Left cardiac atrium (tissue), 4 donors: Measurements from ENCODE around the gene EXTL1. TPM values are rescaled to one million over a fixed set of nuclear protein-coding genes. Genes with fewer than 3 reads are reported as not detected.

Experiments used
- ATAC-seq, 2 donors: fragments of 200-7000 bp; cut with Tn5 transposase; one replicate each; pipeline ENCODE4 v1.9.1; 2020; ENCODE audit warnings: mild to moderate bottlenecking in 2 of 2, moderate library complexity in 2 of 2
- DNase-seq: peaks from one replicate; pipeline ENCODE4 v3.0.0-alpha.2; 2020
- intact Hi-C, 2 donors: fragments of 100-400 bp; cut with DNase I; formaldehyde crosslinking; loops; one replicate each; pipeline versions ENCODE4 v1.14.1 to v1.15.1; 2022 to 2023
- total RNA-seq, 2 donors: library from RNA; stranded (reverse); fragmentation: NEBNext Ultra II Directional; extraction: Animal tissue kit (Norgen Biotek cat#: 25700); gene quantifications; one replicate each; pipeline ENCODE4 v1.2.1, GENCODE V29; 2021
- donor health status: DM: no; HTN: yes; CAD: no.
- donor health status: DM: no; HTN: yes; CAD: no; lungs with severe emphysema.
- donor health status: DM: yes; HTN: yes; CAD: no.
- donor health status: Dilated cardiomyopathy.

The EXTL1 gene
- total RNA-seq, 2 donors from 2014 or later, result 1.3 to 3.2 TPM

DNA sequence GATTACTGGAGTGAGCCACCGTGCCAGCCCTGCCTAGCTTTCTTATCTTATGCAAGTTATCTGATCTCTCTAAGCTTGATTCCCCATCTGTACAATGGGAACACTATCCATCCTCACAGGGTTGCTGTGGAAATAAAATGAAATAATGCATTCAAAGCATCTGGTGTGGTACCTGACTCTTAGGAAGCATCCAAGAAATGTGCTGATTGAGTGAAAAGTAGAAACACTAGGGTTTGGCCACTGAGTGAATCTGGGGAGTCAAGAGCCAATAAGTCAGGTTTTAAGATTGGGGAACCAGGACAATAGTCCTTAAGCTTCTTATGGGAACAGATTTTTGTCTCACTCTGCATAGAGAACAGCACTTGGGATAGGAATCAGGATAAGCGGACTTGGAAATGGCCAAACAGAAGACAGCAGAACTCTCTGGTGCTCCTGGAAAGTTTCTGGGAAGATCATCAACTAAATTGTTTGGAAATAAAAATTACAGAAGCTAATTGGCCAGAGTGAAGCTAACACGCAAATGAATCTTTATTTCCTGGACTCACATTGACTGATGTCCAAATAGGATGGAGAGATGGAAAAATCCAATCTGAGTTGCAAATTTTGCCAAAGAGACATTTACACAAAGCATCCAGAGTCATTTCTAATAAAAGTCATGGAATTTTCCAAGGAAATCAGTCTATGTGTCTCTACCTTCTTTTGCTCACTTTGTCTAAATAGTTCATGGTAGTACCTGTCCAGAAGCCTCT is 27.0 kb upstream of the EXTL1 start:
- intact Hi-C loops, result loop anchor here in 1 of 2 donors (5.0 kb wide), 1 partner anchor 97 kb away; no protein-coding TSS in a partner anchor
- DNase-seq (no peak), ATAC-seq (no peak)

DNA sequence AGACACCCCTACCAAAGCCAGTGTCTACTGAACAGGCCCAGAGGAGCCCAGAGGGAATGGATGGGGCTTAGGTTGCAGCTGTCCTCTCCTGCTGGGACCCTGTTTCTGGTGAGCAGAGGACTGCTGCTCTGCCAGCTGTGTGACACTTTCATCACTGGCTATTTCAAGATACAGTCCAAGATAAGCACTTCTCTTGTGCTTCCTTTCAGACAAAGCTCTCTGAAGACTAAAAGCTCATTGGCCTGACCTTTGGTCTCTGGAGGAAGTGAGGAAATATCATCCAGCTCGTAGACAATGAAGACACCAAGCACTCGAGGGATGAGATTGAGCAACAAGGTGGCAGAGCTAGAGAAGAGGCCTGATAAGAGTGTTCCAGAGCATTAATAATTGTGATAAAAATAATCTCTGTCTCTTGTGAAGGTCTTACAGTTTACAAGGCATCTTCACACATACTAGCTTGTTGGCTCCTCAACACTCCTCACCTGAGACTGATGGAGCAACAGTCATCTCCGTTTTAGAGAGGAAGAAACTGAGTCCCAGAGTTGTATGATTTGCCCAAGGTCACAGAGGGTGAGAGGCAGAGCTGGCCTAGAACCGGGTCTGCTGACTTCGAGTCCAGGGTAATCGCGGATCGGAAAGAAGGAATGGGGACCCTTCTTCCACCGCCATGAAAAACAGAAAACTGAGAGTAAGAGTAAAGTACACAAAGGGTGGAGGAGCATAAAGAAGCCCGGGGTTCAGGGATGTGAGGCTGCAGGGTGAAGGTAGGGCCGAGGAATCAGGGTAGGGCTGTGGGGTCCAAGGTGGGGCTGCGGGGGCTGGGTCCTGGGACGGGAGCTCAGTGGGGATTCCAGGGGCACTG is 24.4 kb upstream of the EXTL1 start:
- ATAC-seq, result peak in 1 of 2 donors; percentile 42
- intact Hi-C loops, result loop anchor here in 1 of 2 donors (5.0 kb wide), 1 partner anchor 100 kb away; no protein-coding TSS in a partner anchor
- peak; percentile 38 for DNase-seq

DNA sequence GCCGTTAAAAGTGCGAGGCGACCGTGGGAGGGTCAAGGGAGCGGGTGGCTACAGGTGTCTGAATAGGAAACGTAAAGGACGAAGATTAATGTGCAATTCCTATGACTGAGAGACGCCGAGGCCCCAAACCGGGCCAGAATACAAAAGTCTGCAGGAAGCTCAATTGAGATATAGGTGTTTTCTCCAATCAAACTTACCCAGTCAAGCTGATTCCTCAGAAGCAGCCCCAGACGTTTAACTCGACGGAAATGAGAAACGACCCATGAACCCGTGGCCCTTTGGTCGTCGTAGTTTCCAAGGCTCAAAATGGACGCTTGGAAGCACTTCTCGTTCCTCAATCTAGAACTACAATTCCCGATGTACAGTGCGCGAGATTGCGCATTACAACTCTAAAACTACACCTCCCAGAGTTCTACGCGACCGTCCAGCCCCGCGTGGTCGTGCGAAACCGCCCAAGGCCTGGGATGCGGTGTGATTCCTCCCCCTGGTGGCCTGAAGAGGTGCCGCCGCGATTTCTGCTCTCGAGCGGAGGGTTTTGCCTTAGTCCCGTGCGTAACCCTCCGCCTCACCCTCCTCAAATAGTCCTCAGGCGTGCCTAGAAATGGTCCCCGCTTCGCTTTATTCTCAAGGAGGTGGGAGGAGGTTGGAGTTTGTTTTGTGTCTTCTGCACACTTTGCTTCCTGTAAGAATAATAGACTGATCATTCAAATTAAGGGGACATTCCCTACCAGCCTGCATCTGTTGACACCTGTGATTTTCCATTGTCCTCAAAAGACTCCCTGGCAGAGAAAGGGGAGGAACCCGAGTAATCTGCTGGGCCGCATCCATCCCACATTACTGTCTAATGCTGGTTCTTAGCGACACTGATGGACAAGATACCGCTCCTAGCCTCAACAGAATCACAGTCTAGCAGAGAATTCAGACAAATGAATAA is 23.5 kb upstream of the EXTL1 start, which contains the start of gene PAFAH2:
TSS of gene PAFAH2 (minus strand) at position 236 of the 934 bp plus-strand sequence. CDS start 7,247 bp downstream, outside the sequence.
- intact Hi-C loops, result loop anchor here (1.0 to 5.0 kb wide), 2 partner anchors 101 to 103 kb away; no protein-coding TSS in a partner anchor
- ATAC-seq (peak; percentile 99 to 100), DNase-seq (peak; percentile 98)

DNA sequence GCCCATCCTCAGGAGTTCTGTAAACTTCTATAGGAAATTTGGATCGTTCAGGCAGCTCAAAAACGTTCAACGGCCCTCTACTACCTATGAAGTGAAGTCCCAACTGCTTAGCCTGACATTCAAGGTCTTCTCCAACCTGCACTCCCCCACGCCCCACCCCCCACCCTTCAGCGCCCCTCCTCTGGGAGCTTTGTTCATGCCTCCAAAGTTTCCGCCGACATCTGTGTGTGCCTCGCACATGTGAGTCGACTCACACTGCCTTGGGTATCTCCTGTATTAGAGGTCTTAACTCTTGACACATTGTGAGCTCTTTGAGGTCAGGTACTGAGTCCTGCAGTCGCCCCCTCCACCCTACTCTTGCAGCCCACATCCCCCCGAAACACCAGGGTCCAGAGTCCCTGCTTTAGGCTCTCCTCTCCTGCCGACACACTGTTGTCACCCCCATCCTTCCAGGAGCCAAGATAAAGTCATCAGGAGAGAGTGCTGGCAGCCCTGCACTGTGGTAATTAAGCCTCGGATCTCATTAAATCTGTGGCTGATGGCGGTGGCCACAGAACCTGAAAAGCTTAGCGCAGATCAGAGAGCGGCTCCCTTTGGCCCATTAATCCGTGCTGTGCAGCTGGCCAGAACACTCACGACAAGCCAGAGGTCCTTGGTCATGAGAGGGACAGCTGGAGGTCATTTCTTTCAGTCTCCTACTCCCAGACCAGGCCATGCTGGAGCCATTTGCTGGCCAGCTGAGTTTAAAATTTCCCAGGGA is 22.4 kb upstream of the EXTL1 start:
- DNase-seq, result no peak
- intact Hi-C loops, result loop anchor here in 1 of 2 donors (5.0 kb wide), 1 partner anchor 102 kb away; no protein-coding TSS in a partner anchor
- ATAC-seq, result no peak

DNA sequence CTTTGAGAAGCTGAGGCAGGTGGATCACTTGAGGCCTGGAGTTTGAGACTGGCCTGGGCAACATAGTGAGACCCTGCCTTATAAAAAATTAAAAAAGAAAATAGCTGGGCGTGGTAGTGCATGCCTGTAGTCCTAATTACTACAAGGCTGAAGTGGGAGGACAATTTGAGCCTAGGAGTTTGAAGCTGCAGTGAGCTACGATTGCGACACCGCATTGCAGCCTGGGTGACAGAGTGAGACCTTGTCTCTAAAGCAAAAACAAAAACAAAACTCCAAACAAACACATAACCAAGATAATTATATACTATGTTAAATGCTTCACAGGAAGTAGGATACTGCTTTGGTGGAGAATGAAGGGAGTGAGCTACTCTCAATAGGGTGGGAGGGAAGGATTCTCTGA is 18.3 kb upstream of the EXTL1 start:
- no peak for ATAC-seq
- intact Hi-C loops, result no loop called here
- no peak for DNase-seq

DNA sequence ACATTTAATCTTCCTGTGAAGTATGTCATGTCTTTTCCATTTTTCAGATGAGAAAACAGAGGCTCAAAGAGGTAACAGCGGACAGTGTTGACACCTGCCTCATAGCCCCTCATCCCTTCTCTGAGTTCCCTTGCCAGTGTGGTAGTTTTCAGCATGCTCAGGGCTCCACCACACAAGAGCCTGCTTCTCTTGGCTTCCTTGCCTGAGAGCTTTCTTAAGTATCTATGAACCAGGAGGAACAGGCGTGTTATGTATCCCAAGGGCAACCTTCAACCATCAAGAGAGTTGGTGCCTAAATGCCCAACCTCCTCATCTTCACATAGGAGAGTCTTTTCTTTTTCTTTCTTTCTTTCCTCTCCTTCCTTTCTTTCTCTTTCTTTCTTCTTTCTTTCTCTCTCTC is 17.8 kb upstream of the EXTL1 start:
- DNase-seq (no peak), ATAC-seq (no peak)
- intact Hi-C loops, result no loop called here

DNA sequence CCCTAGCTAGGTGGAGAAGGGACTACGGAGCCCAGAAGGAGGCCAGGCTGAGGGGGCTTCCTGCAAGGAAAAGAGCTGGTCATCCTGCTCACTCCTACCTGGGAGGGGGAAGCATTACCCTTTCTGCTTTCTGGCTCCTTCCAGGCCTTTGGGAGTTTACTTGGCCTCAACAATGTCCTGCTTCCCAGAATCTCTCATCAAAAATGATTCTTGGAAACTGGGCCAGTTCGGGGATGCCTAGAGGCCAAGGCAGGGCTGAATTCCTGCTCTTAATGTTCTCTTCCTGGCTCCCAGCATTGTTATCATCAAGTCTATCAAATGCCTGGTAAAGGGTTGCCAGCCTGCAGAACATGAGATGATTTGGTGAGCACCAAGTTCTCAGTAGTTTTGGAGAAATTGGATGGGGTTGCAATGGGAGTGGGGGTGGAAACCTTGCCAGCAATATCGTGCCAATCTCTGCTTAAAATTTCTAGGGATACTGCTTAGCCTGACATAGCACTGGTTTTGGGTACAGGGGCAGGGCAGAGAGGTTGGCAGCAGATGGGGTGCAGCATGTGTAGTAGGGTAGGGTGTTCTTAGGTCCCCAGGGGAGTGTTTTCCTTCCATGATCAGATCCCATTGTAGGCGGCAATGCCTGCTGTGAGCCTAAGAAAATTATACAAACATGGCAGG is 16.0 kb upstream of the EXTL1 start:
- DNase-seq, result no peak
- peak; percentile 21 to 55 for ATAC-seq
- intact Hi-C loops, result no loop called here

DNA sequence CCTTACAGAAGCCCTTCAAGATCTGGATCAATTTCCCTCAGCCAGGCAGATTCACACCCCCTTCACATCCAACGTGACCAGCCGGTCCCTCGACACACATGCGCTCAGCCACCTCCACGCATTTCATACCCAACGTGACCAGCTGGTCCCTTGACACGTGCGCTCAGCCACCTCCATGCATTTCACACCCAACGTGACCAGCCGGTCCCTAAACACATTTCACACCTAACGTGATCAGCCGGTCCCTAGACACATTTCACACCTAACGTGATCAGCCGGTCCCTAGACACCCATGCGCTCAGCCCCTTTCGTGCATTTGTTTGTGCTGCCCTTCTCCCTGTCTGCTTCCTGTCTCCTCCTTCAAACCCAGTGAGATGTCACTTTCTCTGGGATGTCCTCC is 14.9 kb upstream of the EXTL1 start:
- DNase-seq, result no peak
- no peak for ATAC-seq
- intact Hi-C loops, result no loop called here

DNA sequence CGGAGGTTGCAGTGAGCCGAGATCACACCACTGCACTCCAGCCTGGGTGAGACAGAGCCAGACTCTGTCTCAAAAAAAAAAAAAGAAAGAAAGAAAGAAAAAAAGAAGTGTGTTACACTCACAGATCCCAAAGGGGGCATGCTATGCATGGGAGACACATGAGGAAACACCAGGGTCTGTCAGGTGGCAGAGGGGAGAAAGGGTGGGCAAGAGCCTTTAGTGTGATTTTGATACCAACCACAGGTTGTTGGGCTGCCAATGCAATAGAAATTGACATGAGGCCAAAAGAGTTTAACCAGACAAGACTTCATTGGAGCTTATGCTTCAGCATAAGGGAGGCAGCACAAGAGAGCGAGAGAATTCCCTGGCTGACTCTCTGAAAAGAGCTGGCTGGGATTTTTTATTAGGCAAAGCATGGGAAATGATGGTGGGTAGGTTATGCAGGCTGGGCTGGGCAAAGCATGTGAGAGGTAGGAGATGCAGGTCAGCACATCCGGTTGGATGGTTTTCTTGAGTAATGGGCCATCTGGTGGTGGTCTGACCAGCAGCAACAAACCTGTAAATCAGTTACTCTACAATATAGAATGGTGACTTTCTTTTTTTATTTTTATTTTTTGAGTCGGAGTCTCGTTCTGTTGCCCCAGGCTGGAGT is 11.7 kb upstream of the EXTL1 start:
- intact Hi-C loops, result no loop called here
- no peak for ATAC-seq
- no peak for DNase-seq

DNA sequence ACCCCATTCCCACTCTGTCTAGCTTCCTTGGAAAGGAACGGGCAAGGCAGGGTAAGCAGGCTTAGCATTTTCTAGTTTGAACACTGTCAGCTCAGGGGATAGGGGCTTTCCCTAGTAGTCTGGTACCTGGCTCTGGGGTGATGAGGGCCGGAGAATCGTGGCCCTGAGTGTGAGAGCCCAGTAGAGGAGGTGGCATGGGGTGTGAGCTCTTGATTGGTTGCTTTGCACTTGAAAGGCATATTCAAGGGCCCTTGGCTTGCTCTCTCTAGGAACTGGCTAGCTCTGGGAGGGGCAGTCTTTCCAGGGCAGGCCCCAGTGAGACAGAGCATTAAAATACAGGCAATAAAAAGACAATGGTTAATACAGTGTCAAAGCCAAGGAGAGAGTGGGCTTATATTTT is 10.8 kb upstream of the EXTL1 start:
- no peak for DNase-seq

DNA sequence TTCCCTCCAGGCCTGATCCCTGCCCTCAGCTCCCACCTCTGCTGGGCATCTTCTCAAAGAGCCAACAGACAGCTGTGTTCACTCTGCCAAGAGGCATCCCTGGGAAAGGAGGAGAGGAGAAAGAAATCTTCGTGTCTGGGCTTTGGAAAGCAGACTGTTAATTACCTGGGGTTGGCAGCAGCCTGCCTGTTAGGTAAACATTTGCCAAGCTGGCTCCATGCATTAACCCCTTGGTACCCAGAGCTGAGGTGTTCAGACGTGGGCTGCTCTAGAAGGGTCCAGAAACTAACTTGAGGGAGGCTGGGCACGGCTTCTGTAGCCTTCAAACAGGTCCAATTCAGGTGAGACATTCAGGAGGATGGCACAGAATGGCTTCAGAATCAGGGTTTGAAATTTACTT is 8.7 kb upstream of the EXTL1 start:
- peak in 1 of 2 donors; percentile 10 for ATAC-seq

More for the DNA sequence above, 10.8 kb upstream of the EXTL1 start:
- intact Hi-C loops, result no loop called here
- ATAC-seq, result no peak

DNA sequence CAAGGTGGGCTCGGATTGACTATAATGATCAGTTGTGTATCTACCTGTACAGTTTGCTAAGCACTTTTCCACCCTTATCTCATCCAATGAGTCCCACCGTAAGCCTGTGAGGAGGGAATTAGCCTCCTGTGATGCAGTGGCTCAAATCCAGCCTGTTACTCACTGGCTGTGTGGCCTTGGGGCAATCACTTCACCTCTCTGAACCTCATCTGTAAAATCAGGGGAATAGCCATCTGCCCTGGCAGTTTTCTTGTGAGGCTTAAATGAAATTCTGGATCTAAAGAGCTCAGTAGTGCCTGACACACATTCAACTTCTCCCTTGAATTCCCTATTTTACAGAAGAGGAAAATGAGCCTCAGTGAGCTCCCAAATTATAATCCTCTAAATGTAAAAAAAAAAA is 7.4 kb upstream of the EXTL1 start:
- DNase-seq, result no peak
- ATAC-seq, result no peak
- intact Hi-C loops, result no loop called here

More for the DNA sequence above, 8.7 kb upstream of the EXTL1 start:
- DNase-seq, result no peak
- intact Hi-C loops, result no loop called here

DNA sequence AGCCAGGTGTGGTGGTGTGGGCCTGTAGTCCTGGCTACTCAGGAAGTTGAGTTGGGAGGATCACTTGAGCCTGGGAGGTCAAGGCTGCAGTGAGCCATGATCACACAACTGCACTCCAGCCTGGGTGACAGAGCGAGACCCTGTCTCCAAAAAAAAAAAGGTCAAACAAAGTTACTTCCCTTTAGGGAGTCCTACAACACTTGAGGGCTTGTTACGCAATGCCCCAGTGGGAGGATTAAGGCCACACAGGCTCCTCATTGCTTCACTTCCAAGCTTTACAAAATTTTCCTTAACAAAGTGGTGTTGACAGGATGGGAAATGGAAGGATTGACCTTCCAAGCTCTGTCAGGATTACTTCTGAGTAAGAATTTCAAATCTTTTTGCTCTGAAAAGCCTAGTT is 6.2 kb upstream of the EXTL1 start:
- intact Hi-C loops, result no loop called here
- DNase-seq, result peak; percentile 59
- peak; percentile 45 to 54 for ATAC-seq

DNA sequence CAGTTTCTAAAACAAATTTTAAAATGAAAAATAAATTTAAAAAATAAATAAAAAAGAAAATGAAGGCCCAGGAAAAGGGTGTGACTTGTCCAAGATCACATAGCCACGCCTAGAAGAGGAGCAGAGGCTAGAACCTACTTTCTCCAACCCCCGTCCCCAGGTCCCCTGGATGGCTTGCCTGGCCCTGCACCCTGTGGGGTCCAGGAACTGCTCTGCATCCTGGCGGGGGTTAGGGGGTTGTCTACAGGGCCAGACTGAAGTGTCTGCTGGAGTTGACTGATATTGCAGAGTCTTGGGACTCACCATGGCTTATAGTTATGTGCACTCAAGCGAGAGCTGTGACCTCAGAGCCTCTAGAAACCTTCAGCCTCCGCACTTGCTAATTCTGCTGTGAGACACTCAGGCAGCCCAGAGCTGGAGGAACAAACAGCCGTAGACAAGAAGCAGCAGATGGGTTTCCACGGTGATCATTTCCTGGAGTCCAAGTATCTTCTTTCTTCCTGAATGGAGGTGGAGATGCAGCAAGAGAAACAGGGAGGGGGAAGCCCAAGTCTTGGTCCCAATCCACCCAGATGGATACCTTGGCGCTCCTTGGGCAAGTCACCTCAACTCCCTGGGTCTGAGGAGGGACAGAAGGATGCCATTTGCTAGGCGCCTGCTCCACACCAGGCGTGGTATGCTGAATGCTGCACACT is 5.2 kb upstream of the EXTL1 start:
- ATAC-seq (no peak), DNase-seq (no peak)
- intact Hi-C loops, result no loop called here

DNA sequence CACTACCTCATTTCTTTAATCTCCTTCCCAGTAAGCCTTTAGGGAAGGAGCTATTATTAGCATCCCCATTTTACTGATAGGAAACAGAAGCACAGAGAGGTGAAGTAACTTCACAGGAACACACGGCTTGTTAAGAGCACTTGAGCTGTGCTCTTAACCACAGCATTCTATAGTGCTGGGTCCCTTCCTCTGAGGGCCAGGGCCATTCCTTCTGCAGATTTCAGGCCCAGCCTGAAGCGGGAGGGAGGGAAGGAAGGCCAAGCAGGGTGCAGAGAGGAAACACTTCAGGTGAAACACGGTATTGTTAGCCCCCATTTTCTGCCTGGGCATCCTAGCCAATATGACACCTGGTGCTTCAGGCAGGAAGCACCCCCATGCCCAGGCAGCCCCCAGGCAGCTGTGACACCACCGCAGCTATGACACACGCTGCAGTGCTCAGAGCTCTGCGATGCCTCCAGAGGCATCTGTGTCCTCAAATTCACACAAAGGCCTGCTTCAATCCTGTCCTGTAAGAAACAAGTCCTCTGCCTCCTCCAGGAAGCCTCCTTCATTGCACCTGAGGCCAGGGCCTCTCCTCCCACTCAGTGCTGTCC is 4.5 kb upstream of the EXTL1 start:
- DNase-seq (no peak), ATAC-seq (peak in 1 of 2 donors; percentile 29)
- intact Hi-C loops, result no loop called here

DNA sequence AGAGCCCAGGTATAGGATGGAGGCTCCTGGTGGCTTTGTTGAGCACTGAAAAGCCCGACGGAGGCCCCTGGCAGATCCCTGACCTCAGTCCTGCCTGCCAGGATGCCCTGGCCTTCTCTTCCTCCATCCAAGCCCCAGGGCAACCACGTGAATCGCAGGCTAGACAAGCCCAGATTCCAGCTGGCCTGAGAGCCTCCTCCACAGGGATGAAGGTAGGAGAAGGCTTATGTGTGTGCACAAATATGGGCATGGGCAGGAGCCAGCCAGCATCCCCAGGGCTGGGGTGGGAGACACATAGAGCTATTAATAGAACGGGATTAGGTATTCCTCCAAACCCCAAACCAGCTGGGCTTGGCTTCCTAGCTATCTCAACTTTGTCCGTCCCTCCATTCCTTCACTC is 4.0 kb upstream of the EXTL1 start:
- ATAC-seq (peak in 1 of 2 donors; percentile 8), DNase-seq (no peak)
- intact Hi-C loops, result no loop called here
